GM12875 (cell line): ENCODE measurements around the gene BMP7.

ENCODE experiments used
- H3K4me3 ChIP-seq: one replicate; pipeline ENCODE4 v1.5.1; 2011; ENCODE audit warnings: low read depth, low read length, control low read depth
- TF ChIP-seq, protein P1 (sequence below): IDR thresholded peaks from 2 replicates; pipeline ENCODE4 v1.5.1; 2011; ENCODE audit warnings: low read depth, mild to moderate bottlenecking, control low read depth, inconsistent platforms, low read length, moderate library complexity, borderline replicate concordance; ENCODE audit not compliant: insufficient read depth

Gene BMP7

DNA sequence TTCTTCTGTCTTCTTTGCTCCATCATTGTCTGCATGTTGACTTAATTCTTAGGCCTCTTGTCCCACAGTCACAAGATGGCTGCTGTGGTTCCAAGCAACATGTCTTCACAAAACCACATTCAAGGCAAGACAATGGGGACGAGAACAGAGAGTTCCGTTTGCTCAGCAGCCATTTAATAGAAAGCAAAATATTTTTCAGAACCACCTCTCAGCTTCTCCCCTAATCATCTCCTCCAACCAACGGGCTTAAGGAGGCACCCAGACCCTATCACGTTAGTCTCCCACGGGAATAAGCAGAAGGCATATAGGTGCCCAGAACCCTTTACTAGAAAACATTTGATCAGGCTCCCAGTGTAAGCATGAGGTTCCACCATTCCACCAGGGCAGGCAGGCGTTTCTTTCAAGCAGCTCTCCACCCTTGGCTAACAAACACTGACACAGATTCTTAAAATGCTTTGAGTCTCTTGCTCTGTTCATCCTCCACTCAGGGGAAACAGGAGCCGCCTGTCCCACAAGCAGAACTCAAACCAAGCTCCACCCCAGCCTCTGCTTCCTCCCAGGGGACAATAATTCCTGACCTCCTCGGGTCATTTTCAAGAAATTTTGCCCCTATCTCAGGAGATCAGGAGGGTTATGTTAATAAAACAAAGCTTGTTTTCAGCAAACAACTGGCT lies 19.0 kb downstream of the BMP7 start:
- no peak overlapping the region for H3K4me3 ChIP-seq
- TF ChIP-seq, protein P1, sequence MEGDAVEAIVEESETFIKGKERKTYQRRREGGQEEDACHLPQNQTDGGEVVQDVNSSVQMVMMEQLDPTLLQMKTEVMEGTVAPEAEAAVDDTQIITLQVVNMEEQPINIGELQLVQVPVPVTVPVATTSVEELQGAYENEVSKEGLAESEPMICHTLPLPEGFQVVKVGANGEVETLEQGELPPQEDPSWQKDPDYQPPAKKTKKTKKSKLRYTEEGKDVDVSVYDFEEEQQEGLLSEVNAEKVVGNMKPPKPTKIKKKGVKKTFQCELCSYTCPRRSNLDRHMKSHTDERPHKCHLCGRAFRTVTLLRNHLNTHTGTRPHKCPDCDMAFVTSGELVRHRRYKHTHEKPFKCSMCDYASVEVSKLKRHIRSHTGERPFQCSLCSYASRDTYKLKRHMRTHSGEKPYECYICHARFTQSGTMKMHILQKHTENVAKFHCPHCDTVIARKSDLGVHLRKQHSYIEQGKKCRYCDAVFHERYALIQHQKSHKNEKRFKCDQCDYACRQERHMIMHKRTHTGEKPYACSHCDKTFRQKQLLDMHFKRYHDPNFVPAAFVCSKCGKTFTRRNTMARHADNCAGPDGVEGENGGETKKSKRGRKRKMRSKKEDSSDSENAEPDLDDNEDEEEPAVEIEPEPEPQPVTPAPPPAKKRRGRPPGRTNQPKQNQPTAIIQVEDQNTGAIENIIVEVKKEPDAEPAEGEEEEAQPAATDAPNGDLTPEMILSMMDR = no peak

DNA sequence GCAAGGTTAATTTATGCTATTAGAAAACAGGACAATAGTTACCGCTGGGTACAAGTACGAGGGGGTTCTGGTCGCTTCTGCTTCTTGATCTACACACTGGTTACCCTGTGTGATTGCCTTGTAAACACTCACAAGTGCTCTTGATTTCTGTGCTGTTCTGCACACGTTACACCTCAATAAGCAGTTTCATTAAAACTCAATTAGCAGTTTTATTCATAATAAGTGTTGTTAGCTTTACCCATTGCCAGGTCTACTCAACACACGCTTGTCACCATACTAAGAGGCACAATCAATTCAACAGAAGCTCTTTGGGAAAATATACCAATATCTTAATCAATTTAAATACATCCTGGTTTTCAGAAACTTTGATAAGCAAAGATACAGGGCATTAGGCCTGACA lies 20.4 kb downstream of the BMP7 start:
- TF ChIP-seq, protein P1 = no peak
- H3K4me3 ChIP-seq = no peak overlapping the region

DNA sequence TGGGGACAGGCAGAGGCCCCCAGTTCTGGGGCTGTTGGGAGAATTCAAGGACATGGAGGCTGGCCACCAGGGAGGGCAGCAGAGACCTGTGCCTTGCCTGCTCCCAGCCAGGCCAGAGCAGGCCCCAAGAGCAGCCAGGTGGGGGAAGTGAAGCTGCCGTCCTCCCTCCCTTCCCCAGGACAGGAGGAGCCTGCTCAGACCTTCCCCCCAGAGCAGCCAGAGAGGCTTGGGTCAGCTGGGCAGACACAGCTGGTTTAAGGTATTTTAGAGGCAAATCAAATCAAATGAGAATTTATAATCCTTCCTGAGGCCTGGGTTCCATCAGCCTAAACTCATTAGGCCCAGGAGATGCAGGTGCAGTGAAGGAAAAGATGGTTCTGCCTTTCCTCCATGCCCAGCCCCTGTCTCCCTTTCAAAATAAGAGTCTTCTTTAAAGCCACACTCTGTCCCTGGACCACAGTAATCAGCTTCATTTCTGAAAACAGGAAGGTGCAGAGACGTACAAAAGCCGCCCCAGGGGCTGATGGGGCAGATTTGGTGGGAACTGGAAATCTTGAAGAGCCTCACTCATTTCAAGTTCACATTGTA lies 21.7 kb downstream of the BMP7 start:
- no peak overlapping the region for H3K4me3 ChIP-seq
- TF ChIP-seq, protein P1 = no peak

DNA sequence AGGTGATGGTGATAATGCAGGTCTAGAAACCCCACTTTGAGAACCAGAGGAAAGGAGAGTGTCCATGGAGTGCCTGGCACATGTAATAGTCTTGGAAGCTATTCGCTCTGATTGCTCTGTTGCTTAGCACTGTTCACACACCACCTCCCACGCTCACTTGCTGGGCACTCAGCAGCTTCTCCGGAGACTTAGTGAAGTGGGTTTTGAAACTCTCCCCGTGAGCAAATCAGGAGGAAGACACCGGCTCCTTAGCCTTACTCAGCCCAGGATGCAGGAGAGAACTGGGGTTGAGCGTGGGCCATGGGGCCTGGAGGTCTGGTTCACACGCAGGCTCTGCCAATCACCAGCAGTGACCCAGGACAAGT lies 22.2 kb downstream of the BMP7 start:
- no peak overlapping the region for H3K4me3 ChIP-seq
- TF ChIP-seq, protein P1 = no peak

DNA sequence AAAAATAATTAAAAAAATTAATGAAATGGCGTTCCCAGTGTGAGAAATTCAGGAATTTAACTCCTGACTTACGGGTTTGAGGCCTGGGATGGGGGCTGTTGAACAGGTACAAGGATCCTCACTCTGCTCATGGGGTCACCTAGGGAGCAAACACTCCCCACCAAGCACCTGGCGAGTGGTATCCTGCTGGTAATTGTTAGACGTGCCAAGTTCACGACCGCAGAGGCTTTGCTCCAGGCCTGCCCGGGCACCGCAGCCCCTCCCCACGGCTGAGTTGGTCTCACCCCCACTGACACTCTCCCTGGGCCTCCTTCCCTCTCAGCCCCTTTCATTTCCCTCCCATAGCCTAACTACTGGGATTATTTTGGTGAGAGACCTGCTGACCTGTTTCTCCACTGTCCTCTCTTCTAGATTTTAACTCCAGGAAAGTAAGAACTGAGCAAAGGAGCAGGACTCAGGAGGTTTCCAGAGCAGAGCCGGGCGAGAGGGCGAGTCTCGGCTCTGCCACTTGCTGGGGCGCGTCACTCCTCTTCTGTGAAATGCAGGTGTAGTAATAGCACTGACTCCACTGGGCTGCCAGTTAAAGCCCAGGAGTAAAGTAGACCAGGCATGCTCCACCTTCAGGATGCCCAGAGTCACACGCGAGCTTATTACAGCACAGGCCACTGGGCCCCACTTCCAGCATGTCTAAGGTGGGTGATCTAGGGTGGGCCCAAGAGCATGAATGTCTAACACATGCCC lies 22.8 kb downstream of the BMP7 start:
- H3K4me3 ChIP-seq = no peak overlapping the region
- TF ChIP-seq, protein P1 = no peak

DNA sequence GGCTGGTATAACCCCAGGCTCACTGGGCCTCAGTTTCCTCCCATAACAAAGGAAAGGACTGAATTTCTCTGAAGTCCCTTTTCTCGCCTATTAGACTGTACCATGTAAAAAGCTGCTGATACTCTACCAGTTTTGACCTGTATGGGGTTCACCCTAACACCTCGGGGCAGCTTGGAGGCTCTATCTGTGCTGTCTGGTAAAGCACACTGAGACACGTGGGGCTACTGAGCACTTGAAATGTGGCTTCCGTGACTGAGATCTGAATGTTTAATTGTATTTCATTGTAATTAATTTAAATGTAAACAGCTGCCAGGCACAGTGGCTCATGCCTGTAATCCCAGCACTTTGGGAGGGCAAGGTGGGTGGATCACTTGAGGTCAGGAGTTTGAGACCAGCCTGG lies 24.0 kb downstream of the BMP7 start:
- TF ChIP-seq, protein P1 = no peak
- no peak overlapping the region for H3K4me3 ChIP-seq
